Stimulated activated CD8-positive, alpha-beta memory T cell treated with anti-CD3 and anti-CD28 coated beads, Interleukin-4, amount 100 ng/mL, for 24 hours (primary cell): ENCODE measurements around the gene POTEE.
"Not testable (repeated sequence)": the region's sequence is repeated elsewhere in the genome, so short reads cannot be mapped to it uniquely, and the experiment has no call there.

Source experiments
- DNase-seq: peaks from one replicate; pipeline ENCODE4 v3.0.0-alpha.2; 2020; ENCODE audit warnings: low read depth

POTEE gene

GRCh38 chr2:131209030-131209772, at the start of gene POTEE:
Gene POTEE (plus strand): TSS chr2:131209536. CDS start chr2:131218403, 8,867 bp downstream.
- not testable (repeated sequence) for DNase-seq

DNA sequence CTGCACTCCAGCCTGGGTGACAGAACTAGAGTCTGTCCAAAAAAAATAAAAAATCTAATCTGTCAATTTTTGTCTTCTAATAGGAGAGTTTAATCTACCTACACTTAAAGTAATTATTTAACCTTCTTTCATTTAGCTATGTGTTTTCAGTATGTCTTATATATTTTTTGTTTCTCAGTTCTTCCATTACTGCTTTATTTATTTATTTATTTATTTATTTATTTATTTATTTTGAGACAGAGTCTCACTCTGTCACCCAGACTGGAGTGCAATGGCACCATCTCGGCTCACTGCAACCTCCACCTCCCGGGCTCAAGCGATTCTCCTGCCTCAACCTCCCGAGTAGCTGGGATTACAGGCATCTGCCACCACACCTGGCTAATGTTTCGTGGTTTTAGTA, 43.8 kb upstream of the POTEE start:
- not testable (repeated sequence) for DNase-seq

GRCh38 chr2:131168538-131168937, 40.8 kb upstream of the POTEE start:
- no peak for DNase-seq

DNA sequence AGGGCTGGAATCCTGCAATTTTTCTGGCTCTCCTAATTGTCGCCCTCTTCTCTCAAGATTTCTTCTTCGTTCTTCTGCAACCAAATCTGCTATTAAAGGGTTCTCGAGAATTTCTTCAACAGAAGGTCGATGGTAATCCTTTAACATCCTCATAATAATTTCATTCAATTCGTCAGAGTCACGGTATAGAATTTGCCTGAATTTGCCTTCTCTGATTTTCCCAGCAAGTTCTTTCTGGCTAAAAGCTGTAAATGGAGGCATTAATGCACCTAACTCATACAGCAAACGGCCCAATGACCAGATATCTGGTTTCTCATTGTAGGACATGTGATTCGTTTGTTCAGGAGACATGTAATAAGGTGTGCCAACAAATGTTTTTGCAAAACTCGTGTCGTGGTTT, 31.3 kb upstream of the POTEE start:
- not testable (repeated sequence) for DNase-seq

DNA sequence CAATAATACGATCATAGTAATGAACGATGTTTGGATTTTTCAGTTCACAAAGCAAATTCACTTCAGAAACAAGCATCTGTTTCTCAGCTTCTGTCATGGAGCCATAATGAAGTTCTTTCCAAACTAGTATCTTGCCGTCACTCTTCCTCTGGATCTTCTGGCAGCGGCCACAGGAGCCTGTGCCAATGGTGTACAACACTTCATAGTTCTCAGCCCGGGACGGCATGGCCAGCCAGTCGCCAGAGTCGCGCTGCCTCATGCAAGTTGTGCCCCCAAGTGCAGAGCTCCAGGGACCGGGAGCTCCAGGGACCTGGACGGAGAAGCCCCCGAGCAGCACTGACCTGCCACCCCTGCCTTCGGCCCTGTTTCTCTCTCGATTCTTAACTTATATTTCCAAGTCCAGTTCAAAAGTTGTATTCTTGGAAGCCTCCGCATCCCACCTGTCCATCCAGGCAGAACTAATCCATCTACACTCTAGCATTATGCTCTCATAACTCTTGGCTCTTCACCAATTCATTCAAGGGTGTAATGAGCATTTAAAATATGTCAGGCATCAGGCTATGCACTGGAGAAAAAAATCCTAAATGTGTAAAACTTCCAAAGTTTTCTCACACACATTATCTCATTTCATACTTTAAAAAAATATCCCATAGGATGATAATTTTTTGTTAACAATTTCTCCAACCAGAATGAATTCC, 30.5 kb upstream of the POTEE start:
- not testable (repeated sequence) for DNase-seq

DNA sequence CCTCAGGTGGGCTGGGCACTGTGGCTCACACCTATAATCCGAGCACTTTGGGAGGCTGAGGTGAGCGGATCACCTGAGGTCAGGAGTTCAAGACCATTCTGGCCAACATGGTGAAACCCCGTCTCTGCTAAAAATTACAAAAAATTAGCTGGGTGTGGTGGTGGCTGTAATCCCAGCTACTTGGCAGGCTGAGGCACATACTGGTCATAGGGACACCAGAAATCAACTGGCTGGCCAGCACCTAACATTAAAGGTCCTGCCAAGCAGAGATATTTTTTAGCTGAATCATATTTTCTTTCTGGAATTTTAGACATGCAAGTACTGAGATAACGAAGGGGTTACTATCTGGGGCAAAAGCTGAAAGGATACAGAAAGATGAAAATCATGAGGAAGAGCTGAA, 27.9 kb upstream of the POTEE start:
- DNase-seq = not testable (repeated sequence)

DNA sequence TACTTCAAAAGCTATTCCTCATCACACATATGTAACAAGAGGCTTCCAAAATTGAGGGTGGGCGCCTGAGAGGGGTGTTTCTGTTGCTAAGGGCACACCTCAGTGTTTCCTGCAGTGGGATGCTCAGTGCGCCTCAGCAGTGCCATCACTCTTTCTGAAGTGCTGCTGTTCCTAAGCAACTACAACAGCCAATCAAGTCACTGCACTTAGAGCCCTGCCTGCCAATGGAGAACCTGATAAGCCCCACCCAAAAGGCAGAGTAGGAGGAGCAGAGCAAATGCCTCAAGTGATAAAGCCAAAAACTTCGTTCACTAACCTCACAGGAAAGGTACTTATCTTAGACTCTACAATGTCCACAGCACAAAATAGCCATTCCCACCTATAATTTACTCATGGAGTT, 15.9 kb upstream of the POTEE start:
- not testable (repeated sequence) for DNase-seq

DNA sequence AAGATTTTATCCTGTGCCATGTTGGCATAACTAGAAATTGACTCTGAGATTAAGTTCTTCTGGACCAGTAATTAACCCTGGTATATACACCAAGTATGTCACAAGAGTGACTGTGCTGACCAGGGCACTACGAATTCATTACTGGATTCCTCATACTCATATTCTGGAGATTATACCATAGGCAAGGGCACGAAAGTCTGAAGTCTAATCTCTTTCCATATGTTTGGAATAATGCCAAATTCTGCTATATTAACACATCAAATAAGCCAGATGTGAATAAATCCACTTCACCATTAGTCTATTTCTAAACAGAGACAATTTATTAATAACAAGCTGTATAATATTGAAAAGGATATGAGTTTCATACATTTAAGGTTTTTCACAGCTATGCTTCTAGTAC, 13.2 kb upstream of the POTEE start:
- DNase-seq = not testable (repeated sequence)

DNA sequence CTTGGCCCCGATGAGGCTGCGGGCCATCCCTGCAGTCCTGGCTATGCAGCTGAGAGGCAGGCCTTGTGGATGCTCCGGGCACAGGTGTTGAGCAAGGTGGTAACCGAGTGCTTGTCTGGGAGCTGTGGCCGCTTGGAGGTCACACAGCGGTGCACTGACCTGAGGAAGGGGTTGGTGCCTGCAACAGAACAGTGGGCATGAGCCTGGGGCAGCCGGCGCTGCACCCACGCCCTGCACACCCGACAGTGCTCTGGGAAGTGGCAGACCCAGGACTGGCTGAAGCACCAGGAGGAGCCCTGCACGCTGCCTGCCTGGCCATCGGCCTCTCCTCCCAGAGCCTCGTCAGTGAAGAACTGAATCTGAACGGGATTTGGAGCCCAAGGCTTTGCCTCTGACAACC, 8.2 kb upstream of the POTEE start:
- no peak for DNase-seq

- not testable (repeated sequence) for DNase-seq
These were observed 1.5 kb upstream of the POTEE start for GRCh38 chr2:131207839-131208238.

DNA sequence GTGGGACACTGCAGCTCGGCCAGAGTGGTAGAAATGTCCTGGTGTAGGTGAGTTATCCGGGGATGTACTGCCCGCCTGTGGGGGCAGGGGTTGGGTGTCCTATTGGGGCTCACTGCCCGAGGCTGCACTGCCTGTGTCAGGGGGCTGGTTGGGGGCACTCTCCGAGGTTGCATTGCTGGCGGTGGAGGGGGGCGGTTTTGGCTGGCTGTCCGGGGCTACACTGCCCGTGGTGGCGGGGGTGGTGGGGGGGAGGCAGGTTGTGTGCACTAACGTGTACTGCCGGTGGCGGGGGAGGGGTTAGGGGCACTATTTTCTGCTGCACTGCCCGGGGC, 403 bp downstream of the POTEE start:
- DNase-seq = not testable (repeated sequence)

DNA sequence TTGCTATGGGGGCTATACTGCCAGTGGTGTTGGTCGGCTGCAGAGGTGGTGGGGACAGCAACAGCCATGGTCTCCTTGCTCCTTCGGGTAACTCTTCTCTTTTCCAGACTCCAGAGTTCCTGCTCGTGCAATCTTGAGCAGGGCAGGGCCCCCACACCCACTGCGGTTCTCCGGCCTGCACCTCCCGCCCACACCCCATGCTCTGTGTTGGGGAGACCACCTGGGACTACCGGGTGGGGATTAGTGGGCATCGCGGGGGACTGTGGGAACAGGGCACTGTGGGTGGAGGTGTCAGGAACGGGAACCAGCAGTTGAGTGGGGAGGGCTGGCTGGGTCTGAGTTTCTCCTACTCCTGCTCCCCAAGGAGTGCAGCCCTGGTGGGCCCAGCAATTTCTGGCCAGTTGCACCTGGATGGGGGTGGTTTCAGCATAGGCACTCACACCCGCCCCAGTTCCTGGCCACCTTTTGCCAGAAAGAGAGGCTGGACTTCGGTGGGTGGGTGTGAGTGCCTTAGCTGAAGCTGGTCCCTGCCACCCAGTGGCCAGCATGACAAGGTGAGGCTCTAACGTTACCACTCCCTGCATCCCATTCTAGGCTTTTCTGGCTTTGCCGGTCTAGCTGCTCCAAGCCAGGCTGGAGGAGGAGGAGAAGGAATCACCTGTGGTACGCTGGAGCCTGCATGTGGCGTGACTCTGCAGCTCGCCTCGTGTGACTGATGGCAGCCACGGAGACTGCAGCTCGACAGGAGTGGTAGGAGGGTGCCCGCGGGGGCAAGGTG, 1.3 kb downstream of the POTEE start:
- DNase-seq = not testable (repeated sequence)

DNA sequence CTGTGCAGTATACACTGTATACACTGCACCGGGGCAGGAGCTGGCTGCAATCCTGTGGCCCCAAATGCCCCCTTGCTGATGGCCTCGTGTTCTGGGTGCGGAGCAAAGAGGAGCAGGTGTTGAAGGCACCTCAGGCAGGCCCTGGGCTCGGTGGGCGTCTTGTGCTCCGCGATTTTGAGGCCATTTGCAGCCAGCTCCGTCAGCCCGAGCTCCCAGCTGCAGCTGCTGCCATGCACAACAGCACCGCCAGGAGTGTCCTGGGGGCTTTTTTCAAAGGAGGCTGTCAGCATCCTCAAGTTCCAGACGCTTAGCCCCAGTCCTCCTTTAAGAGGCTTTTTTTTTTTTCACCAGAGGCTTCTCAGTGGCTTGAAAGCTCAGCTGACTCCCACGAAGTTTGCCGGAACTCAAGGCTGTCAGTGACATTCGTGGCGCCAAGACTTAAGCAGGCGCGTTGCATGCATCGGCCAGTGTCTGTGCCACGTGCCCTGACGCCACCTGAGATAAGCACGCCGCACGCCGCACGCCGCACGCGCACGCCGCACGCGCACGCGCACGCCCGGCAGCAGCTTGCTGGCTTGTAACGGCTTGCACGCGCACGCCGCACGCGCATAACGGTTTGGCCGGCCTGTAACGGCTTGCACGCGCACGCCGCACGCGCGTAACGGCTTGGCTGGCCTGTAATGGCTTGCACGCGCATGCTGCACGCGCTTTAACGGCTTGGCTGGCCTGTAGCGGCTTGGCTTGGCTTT, 8.1 kb downstream of the POTEE start:
- not testable (repeated sequence) for DNase-seq

DNA sequence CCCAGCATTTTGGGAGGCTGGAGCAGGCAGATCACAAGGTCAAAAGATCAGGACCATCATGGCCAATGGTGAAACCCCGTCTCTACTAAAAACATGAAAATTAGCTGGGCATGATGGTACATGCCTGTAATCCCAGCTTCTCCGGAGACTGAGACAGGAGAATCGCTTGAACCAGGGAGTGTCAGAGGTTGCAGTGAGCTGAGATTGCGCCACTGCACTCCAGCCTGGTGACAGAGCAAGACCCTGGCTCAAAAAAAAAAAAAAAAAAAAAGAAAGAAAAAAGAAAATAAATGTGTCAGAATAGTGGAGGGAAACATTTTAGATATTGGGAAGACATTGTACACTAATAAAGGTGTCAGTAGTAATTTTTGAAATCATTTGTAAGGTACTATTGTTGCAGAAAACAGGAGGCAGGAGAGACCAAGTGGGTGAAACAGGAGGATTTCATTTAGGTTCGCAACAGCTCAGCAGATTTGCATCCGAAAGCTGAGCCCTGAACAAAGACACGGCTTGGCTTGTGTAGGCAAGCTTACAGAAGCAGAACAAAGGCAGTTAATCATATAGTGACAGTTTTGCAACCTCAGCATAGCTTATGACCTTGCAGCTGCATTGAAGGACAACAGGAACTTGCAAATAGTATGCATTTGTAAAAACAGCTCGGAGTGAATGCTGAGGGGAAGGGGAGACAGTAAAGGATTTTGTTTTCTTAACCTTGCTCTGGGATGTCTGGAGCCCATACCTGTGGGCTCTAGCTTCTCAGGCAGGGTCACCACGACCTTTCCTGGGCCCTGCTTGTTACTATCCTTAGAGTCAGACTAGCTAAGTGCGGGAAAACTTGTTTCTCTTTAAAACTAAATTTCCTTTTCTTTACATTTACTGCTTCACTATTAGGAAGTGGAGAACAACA, 26.5 kb downstream of the POTEE start:
- DNase-seq = not testable (repeated sequence)
